NCI-H187 (cell line): ENCODE measurements around the gene PLN.

Source experiments
- DNase-seq, 2 experiments: peaks; one replicate each; lab custom pipeline; 2025; lab: John Stamatoyannopoulos, UW

Gene PLN

GRCh38 chr6:118548136-118548535 lies at the start of gene PLN:
Gene PLN, plus strand, starts transcription at chr6:118548296. Its CDS starts 10,626 bp downstream, at chr6:118558922.
- no peak for DNase-seq

GRCh38 chr6:118500130-118501015 lies 47.7 kb upstream of the PLN start:
- no peak for DNase-seq

GRCh38 chr6:118501099-118501498 lies 47.0 kb upstream of the PLN start:
- no peak for DNase-seq

- DNase-seq = no peak
Observed at GRCh38 chr6:118501765-118502164, 46.3 kb upstream of the PLN start.

- no peak for DNase-seq
Observed at GRCh38 chr6:118502169-118502568, 45.9 kb upstream of the PLN start.

GRCh38 chr6:118504611-118505010 lies 43.5 kb upstream of the PLN start:
- DNase-seq = no peak

GRCh38 chr6:118505656-118506055 lies 42.4 kb upstream of the PLN start:
- DNase-seq = no peak

- DNase-seq = no peak
Observed at GRCh38 chr6:118506071-118506638, 41.9 kb upstream of the PLN start.

- DNase-seq = no peak
Observed at GRCh38 chr6:118507636-118508035, 40.5 kb upstream of the PLN start.

- DNase-seq = no peak
Observed at GRCh38 chr6:118509009-118509617, 39.0 kb upstream of the PLN start.

- no peak for DNase-seq
Observed at GRCh38 chr6:118511930-118512715, 36.0 kb upstream of the PLN start.

- DNase-seq = no peak
Observed at GRCh38 chr6:118514689-118515088, 33.4 kb upstream of the PLN start.

GRCh38 chr6:118522422-118522821 lies 25.7 kb upstream of the PLN start:
- no peak for DNase-seq

- DNase-seq = no peak
Observed at GRCh38 chr6:118523216-118523615, 24.9 kb upstream of the PLN start.

GRCh38 chr6:118524686-118525085 lies 23.4 kb upstream of the PLN start:
- no peak for DNase-seq

- DNase-seq = no peak
Observed at GRCh38 chr6:118525913-118526780, 21.9 kb upstream of the PLN start.

- no peak for DNase-seq
Observed at GRCh38 chr6:118528129-118528528, 20.0 kb upstream of the PLN start.

GRCh38 chr6:118529756-118530155 lies 18.3 kb upstream of the PLN start:
- no peak for DNase-seq

- no peak for DNase-seq
Observed at GRCh38 chr6:118530942-118531341, 17.2 kb upstream of the PLN start.

GRCh38 chr6:118535176-118535844 lies 12.8 kb upstream of the PLN start:
- no peak for DNase-seq

- DNase-seq = no peak
Observed at GRCh38 chr6:118536478-118536877, 11.6 kb upstream of the PLN start.
